H1 (cell line): ENCODE data around the gene COL12A1. TPM values are rescaled to one million over a fixed set of nuclear protein-coding genes. Genes with fewer than 3 reads are reported as not detected.

Source experiments
- BACH1 ChIP-seq: IDR thresholded peaks from 2 replicates; pipeline ENCODE4 v1.6.1; 2012; ENCODE audit warnings: low read length, improper control_type of control experiment
- CBX5 ChIP-seq: fragments of 300-800, 300-1000 bp; sonication (generic); IDR thresholded peaks from 2 replicates; pipeline ENCODE4 v1.7.1; 2016; ENCODE audit warnings: antibody characterized with exemption, low read length, low read depth
- JUND ChIP-seq: IDR thresholded peaks from 2 replicates; pipeline ENCODE4 v1.6.1; 2011; ENCODE audit warnings: mild to moderate bottlenecking, improper control_type of control experiment, low read length
- NANOG ChIP-seq: IDR thresholded peaks from 2 replicates; pipeline ENCODE4 v1.6.1; 2011; ENCODE audit warnings: low read length, low read depth, mild to moderate bottlenecking, inconsistent platforms; ENCODE audit not compliant: insufficient read depth, poor library complexity, severe bottlenecking
- POU5F1 ChIP-seq: IDR thresholded peaks from 2 replicates; pipeline ENCODE4 v1.6.1; 2011; ENCODE audit warnings: low read depth, mild to moderate bottlenecking, low read length, moderate library complexity
- RXRA ChIP-seq: IDR thresholded peaks from 2 replicates; pipeline ENCODE4 v1.6.1; 2011; ENCODE audit warnings: low read depth, mild to moderate bottlenecking, low read length, moderate library complexity; ENCODE audit not compliant: insufficient read depth
- SIN3A ChIP-seq, 2 experiments: IDR thresholded peaks in 1 of 2; conservative IDR thresholded peaks in 1 of 2; 2 replicates each; pipeline ENCODE4 v1.6.1; 2011 to 2012; ENCODE audit warnings: low read length in 2 of 2, improper control_type of control experiment in 1 of 2, low read depth in 1 of 2, mild to moderate bottlenecking in 1 of 2
- SIRT6 ChIP-seq: IDR thresholded peaks from one replicate; pipeline ENCODE4 v1.7.1; 2012; ENCODE audit warnings: low read length, inconsistent platforms
- SP1 ChIP-seq: IDR thresholded peaks from 2 replicates; pipeline ENCODE4 v1.6.1; 2011; ENCODE audit warnings: low read depth, low read length
- polyA plus RNA-seq, 7 experiments: library from polyadenylated mRNA; depleted of rRNA in 3 of 7; stranded (reverse) in 5 of 7; unstranded in 2 of 7; fragments of >200 nt in 5 of 7; fragments of 200-250 nt in 2 of 7; gene quantifications; 1 replicate in 5 of 7; 2 replicates in 1 of 7; 4 replicates in 1 of 7; pipeline versions ENCODE4 v1.2.1 to v1.2.3, GENCODE V29; 2011 to 2013; ENCODE audit warnings: missing spikeins in 2 of 7, mixed read lengths in 2 of 7
- total RNA-seq: library from RNA; stranded (reverse); fragmentation: NEBNext Ultra II Directional; extraction: Animal tissue kit (Norgen Biotek cat#: 25700); gene quantifications from 2 replicates; pipeline ENCODE4 v1.2.1, GENCODE V29; 2021
- TF ChIP-seq, protein P1 (sequence below): fragments of 300-600 bp; sonication (generic); IDR thresholded peaks from 2 replicates; pipeline ENCODE4 v1.7.1; 2012; ENCODE audit warnings: low read length, moderate library complexity, mild to moderate bottlenecking, inconsistent platforms; ENCODE audit not compliant: insufficient replicate concordance

The COL12A1 gene
- total and polyA plus RNA-seq, 2 of the 8 experiments (the other 6 are each of a cell fraction or from before 2014, with no cell fraction given), result 1.4 to 4.7 TPM

DNA sequence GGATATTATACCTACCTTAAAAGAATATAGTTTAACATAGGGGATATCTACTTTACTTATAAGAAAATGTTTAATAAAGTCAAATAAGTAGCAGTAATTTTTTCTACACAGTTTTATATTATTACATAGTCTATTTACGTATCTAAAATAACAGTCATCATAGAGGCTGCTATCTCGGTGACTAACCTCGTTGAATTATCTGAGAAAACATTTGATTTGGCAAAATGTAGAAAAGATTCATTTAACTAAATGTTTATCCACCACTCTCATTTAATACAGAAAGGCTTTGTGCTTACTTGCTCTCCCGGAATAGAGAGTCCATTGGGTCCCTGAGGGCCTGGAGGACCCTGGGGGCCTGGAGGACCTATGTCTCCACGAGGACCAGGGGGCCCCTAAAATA, 103.6 kb downstream of the COL12A1 start (continued):
- TF ChIP-seq, protein P1, sequence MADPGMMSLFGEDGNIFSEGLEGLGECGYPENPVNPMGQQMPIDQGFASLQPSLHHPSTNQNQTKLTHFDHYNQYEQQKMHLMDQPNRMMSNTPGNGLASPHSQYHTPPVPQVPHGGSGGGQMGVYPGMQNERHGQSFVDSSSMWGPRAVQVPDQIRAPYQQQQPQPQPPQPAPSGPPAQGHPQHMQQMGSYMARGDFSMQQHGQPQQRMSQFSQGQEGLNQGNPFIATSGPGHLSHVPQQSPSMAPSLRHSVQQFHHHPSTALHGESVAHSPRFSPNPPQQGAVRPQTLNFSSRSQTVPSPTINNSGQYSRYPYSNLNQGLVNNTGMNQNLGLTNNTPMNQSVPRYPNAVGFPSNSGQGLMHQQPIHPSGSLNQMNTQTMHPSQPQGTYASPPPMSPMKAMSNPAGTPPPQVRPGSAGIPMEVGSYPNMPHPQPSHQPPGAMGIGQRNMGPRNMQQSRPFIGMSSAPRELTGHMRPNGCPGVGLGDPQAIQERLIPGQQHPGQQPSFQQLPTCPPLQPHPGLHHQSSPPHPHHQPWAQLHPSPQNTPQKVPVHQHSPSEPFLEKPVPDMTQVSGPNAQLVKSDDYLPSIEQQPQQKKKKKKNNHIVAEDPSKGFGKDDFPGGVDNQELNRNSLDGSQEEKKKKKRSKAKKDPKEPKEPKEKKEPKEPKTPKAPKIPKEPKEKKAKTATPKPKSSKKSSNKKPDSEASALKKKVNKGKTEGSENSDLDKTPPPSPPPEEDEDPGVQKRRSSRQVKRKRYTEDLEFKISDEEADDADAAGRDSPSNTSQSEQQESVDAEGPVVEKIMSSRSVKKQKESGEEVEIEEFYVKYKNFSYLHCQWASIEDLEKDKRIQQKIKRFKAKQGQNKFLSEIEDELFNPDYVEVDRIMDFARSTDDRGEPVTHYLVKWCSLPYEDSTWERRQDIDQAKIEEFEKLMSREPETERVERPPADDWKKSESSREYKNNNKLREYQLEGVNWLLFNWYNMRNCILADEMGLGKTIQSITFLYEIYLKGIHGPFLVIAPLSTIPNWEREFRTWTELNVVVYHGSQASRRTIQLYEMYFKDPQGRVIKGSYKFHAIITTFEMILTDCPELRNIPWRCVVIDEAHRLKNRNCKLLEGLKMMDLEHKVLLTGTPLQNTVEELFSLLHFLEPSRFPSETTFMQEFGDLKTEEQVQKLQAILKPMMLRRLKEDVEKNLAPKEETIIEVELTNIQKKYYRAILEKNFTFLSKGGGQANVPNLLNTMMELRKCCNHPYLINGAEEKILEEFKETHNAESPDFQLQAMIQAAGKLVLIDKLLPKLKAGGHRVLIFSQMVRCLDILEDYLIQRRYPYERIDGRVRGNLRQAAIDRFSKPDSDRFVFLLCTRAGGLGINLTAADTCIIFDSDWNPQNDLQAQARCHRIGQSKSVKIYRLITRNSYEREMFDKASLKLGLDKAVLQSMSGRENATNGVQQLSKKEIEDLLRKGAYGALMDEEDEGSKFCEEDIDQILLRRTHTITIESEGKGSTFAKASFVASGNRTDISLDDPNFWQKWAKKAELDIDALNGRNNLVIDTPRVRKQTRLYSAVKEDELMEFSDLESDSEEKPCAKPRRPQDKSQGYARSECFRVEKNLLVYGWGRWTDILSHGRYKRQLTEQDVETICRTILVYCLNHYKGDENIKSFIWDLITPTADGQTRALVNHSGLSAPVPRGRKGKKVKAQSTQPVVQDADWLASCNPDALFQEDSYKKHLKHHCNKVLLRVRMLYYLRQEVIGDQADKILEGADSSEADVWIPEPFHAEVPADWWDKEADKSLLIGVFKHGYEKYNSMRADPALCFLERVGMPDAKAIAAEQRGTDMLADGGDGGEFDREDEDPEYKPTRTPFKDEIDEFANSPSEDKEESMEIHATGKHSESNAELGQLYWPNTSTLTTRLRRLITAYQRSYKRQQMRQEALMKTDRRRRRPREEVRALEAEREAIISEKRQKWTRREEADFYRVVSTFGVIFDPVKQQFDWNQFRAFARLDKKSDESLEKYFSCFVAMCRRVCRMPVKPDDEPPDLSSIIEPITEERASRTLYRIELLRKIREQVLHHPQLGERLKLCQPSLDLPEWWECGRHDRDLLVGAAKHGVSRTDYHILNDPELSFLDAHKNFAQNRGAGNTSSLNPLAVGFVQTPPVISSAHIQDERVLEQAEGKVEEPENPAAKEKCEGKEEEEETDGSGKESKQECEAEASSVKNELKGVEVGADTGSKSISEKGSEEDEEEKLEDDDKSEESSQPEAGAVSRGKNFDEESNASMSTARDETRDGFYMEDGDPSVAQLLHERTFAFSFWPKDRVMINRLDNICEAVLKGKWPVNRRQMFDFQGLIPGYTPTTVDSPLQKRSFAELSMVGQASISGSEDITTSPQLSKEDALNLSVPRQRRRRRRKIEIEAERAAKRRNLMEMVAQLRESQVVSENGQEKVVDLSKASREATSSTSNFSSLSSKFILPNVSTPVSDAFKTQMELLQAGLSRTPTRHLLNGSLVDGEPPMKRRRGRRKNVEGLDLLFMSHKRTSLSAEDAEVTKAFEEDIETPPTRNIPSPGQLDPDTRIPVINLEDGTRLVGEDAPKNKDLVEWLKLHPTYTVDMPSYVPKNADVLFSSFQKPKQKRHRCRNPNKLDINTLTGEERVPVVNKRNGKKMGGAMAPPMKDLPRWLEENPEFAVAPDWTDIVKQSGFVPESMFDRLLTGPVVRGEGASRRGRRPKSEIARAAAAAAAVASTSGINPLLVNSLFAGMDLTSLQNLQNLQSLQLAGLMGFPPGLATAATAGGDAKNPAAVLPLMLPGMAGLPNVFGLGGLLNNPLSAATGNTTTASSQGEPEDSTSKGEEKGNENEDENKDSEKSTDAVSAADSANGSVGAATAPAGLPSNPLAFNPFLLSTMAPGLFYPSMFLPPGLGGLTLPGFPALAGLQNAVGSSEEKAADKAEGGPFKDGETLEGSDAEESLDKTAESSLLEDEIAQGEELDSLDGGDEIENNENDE, result no peak
- TF ChIP-seq JUND, result no peak
- no peak for TF ChIP-seq SIRT6
- TF ChIP-seq BACH1, result no peak
- TF ChIP-seq CBX5, result no peak
- no peak for TF ChIP-seq SIN3A (conservative IDR thresholded peaks at IDR 0.05 in 1 of 2, IDR thresholded peaks at IDR 0.05 in 1 of 2; ENCODE audit: low read depth in 1 of 2, low read length in 2 of 2)
- TF ChIP-seq SP1, result no peak
- TF ChIP-seq NANOG, result no peak
- TF ChIP-seq RXRA, result no peak
- TF ChIP-seq POU5F1, result no peak
